ENCODE data around the gene VPS39.
"Not testable (repeated sequence)": the region's sequence is repeated elsewhere in the genome, so short reads cannot be mapped to it uniquely, and the experiment has no call there.

VPS39 gene

GRCh38 chr15:42231088-42231487 lies 23.0 kb upstream of the VPS39 start:
- no peak for DNase-seq (ENCODE audit: low read depth)
- no peak for TF ChIP-seq CTCF (IDR thresholded peaks at IDR 0.05; ENCODE audit: insufficient read depth, low read depth, low read length, missing control alignments)
- no peak overlapping the region for H3K4me3 ChIP-seq (ENCODE audit: low read length)

DNA sequence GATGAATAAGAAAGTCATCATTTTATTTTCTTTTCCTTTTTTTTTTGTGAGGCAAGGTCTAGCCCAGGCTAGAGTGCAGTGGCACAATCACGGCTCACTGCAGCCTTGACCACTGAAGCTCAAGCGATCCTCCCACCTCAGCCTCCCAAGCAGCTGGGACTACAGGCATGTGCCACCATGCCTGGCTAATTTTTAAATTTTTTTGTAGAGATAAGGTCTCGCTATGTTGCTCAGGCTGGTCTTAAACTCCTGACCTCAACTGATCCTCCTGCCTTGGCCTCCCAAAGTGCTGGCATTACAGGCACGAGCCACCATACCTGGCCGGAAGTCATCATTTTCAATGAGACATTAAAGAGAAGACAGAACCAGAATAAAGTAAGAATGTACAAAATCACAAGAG lies 20.9 kb upstream of the VPS39 start:
- DNase-seq (ENCODE audit: low read depth); H3K4me3 ChIP-seq (ENCODE audit: low read length): not testable (repeated sequence)

DNA sequence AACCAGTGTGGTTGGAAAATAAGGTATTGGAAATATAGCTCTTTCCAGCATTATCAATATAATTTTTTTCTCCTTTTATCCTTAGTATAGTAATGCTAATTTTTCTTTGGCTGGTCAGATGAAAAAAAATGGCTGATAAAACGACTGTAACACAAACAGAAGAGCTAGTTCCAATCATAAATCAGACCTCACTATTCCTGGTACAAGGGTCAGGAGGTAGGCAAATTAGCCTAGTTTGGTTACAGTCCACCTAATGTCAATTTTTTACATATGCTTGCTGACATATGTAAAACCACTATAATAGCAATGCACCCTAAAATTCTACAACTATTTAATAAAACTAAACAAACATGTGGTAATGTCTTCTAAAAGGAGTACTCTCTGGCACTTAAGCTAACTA lies 19.9 kb upstream of the VPS39 start:
- no peak overlapping the region for H3K4me3 ChIP-seq (ENCODE audit: low read length)
- DNase-seq (ENCODE audit: low read depth), result no peak
- TF ChIP-seq CTCF (IDR thresholded peaks at IDR 0.05; ENCODE audit: insufficient read depth, low read depth, low read length, missing control alignments), result no peak

DNA sequence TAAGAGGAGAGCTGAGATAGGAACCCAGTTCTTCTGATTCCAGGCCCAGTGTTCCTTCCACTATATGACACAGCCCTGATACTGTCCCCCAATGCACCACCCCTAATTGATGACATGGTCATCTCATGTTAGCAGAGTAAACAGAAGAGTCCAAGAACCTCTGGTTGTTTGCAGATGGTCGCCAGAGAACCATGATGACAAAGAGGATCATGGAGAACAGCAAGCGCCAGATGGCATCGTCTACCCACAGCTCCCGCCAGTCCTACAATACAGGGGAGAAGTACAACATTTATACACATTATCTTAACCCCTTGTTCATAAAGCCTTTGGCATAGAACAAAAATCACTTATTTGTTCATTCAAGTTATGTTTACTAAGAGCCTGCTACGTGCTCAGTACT lies 18.5 kb upstream of the VPS39 start:
- H3K4me3 ChIP-seq (ENCODE audit: low read length), result no peak overlapping the region
- no peak for DNase-seq (ENCODE audit: low read depth)
- no peak for TF ChIP-seq CTCF (IDR thresholded peaks at IDR 0.05; ENCODE audit: insufficient read depth, low read depth, low read length, missing control alignments)

DNA sequence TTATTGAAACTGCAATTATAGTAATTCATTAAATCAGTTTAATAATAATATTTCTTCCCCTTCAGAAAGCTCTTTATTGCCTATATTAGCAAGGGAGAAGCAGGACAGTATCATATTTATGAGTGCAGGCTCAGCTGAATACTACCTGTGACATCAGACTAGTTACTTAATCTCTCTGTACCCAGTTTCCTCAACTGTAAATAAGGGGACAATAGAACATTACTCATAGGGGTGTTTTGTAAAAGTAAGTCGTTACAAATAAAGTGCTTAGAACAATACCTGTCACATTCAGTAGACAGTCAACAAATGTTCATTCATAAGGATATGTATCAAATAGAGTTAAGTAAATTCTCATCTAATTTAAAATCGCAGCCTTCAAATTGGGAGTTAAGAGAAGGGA lies 12.1 kb upstream of the VPS39 start:
- TF ChIP-seq CTCF (IDR thresholded peaks at IDR 0.05; ENCODE audit: insufficient read depth, low read depth, low read length, missing control alignments), result no peak
- no peak overlapping the region for H3K4me3 ChIP-seq (ENCODE audit: low read length)
- DNase-seq (ENCODE audit: low read depth), result peak; percentile 34

- no peak for TF ChIP-seq CTCF (IDR thresholded peaks at IDR 0.05; ENCODE audit: insufficient read depth, low read depth, low read length, missing control alignments)
- DNase-seq (ENCODE audit: low read depth), result no peak
- no peak overlapping the region for H3K4me3 ChIP-seq (ENCODE audit: low read length)
Measured at GRCh38 chr15:42218953-42219592, 11.0 kb upstream of the VPS39 start.

DNA sequence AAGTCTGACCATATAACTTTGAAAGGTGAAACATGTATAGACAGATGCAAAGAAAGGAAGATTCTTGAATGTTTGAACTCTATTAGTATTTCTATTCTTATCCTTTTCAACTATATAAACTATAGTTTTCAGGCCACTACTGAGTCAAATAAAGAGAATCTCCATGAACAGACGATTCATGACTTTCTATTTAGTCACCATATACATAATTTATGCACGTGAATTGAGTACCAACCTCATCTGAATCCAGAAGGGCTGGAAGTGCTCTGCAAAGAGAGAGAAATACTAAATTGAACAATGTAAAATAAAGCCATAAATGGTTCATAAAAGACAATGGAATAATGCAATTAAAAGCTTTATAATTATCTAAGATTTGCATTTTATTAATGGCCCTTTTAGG lies 9.5 kb upstream of the VPS39 start:
- DNase-seq (ENCODE audit: low read depth), result no peak
- TF ChIP-seq CTCF (IDR thresholded peaks at IDR 0.05; ENCODE audit: insufficient read depth, low read depth, low read length, missing control alignments), result no peak
- H3K4me3 ChIP-seq (ENCODE audit: low read length), result no peak overlapping the region
